ENCODE data around the gene GPC3.

The GPC3 gene

GRCh38 chrX:133884430-133885394 is 100.7 kb downstream of the GPC3 start:
- DNase-seq (ENCODE audit: low read depth), result no peak

GRCh38 chrX:133881893-133882292 is 103.5 kb downstream of the GPC3 start:
- DNase-seq (ENCODE audit: low read depth), result no peak

GRCh38 chrX:133881007-133881406 is 104.4 kb downstream of the GPC3 start:
- DNase-seq (ENCODE audit: low read depth), result no peak

- no peak for DNase-seq (ENCODE audit: low read depth)
These were observed 105.4 kb downstream of the GPC3 start for GRCh38 chrX:133880032-133880443.

- no peak for DNase-seq (ENCODE audit: low read depth)
These were observed 106.7 kb downstream of the GPC3 start for GRCh38 chrX:133878710-133879109.

DNA sequence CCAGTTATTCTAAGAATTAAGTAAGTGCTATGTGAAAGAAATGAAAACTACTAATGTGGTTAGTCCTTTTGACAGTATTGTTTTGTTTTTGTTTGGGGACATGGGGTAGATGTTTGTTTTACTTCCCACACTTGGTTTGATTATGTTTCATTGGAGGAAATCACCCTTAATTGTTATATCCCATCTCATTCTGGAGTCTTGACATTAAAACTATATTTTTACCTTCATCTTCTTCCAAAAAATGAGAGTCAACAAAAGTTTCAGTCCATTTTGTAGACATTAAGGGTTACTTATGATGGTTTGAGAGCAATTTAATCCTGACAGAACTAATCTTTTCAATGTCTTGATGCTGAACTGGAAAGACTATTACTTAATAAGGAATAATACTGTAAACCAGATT is 108.7 kb downstream of the GPC3 start:
- no peak for DNase-seq (ENCODE audit: low read depth)

GRCh38 chrX:133869270-133869669 is 116.1 kb downstream of the GPC3 start:
- no peak for DNase-seq (ENCODE audit: low read depth)

DNA sequence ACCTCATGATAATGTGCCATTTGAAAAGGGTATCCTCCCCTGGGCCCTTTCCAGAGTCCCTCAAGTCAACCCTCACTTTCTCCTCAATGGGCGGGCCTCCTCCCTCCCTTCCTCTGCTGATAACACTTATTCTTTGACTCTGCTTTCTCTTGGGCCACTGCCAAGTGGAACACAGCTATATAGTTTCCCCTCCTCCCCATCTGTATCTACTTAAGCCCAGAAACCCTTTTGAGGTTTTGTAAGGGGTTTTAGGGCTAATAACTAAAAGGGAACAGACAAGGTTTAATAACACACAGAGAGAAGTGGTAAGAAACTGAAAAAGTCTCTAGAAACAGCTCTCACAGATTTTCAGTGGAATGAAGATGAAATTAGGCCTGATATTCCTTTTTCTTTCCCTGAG is 116.7 kb downstream of the GPC3 start:
- no peak for DNase-seq (ENCODE audit: low read depth)

DNA sequence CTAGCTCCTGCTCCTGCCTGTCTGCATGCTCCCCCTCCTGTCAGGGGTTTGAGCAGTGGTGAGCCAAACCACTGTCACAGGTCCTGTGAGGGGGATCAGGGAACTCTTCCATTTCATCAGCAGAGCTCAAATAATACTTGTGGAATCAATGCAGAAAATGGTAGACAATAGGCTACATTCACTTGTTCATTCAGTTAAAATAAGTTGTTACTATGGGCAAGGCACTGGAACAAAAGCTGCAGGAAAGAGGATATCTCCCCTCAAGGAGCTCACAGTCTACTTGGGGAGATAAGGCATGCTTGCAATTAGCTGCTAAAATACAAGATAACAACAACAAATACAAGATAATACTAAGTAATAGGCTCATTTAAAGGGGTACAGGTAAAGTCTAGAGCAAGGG is 117.1 kb downstream of the GPC3 start:
- no peak for DNase-seq (ENCODE audit: low read depth)

DNA sequence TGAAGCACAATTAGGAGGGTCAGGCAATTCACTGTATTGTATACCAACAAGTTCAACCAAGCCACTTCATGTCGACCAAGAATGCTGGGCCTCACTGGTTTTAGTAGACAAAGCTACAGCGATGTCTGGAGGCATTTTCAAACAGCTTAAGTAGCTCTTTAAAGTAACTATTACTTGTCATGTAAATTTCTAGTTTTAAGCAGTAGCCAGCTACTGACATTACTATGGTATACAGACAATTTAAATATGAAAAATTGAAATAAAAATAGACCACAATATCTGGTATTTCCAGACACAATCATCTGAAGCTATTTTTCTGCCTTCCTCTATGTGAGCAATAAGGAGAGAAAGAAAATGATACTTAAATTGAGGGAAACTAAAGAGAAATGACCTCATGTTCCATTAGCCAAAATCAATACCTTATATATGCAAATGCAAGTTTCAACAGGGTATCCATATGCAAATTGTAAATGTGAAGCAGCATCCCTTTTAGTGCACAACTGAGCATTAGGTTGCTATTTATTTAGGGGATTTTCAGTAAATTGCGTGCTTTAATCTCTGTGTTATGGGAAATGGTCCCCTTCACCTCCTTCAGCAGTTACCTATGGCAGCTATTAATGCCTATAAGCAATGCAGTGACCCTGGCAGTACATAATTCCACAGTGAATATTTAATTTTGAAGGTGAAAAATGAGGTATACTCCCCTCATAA is 119.5 kb downstream of the GPC3 start:
- DNase-seq (ENCODE audit: low read depth), result no peak

DNA sequence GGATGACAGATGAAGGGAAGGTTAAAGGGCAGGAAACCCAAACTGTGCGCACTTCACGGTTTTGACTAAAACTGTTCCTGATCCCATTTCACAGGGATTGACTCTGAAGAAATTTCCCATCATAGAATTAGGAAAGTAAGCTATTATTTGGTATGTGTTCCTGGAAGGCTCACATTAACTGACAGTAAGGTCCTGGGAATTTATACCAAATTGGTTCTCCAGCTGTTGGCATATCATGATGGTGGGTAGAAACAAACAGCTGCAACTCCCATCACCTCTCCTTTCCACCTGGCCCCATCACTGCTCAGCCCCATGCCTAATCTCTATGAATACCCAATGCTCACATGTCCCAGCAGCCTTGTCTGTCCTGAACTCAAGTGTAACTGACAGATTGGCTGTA is 121.2 kb downstream of the GPC3 start:
- no peak for DNase-seq (ENCODE audit: low read depth)

DNA sequence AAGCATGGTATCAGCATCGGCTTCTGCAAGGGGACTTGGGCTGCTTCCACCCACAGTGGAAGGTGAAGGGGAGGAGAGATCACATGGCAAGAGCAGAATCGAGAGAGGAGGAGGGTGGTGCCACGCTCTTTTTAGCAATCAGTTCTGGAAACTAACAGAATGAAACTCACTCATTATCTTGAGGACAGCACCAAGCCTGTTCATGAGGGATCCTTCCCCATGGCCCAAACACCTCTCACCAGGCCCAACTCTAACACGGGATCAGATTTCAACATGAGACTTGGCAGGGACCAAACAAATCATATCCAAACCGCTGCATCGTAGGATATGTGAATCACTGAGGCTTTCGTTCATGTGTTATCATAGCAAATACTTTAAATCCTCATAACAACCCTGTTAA is 125.5 kb downstream of the GPC3 start:
- DNase-seq (ENCODE audit: low read depth), result no peak

DNA sequence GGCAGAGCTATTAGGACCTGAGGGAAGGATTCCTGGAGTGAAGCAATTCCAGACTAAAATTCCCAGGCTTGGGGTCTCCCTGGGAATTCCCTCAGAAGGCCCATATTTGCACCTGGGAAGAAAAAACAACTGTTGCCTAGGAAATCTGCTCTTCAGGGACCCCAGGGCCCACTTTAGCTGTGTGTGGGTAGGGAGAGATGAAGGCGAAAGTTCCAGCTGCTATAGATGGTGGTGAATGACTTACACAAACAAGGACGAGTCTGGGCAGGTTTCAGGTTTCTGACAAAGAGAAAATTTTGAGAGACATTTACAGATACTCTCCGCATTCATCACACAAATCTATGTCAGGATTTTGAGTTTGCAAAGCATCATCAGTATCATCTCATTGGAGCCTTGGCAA is 126.1 kb downstream of the GPC3 start:
- no peak for DNase-seq (ENCODE audit: low read depth)

DNA sequence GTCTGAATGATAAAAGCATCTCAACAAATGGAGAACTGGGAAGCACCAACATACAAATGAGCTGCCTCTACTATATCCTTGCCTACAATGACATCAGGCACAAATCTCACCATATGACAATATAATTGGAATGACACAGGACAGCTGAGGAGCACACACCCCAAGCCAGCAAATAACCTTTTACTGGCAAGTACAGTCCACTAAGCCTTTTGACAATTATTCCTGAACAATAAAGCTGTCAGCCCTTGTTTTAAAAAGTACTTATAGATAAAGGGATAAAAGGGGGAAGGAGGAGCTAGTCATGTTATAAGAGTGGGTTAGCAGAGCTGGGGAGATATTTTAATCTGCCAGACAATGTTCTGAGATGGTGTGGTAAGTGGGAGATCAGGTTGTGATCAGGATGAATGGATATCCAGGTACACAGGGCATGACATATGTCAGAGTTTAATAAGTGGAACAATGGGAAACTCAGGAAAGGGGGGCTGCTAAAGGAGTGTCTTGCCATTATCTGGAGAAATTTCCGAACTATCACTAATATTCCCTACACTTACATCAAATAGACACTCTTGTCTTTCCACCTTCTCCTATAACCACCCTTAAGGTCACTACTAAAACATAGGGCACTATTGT is 127.6 kb downstream of the GPC3 start:
- DNase-seq (ENCODE audit: low read depth), result no peak

- DNase-seq (ENCODE audit: low read depth), result no peak
These were observed 128.6 kb downstream of the GPC3 start for GRCh38 chrX:133856819-133857218.

DNA sequence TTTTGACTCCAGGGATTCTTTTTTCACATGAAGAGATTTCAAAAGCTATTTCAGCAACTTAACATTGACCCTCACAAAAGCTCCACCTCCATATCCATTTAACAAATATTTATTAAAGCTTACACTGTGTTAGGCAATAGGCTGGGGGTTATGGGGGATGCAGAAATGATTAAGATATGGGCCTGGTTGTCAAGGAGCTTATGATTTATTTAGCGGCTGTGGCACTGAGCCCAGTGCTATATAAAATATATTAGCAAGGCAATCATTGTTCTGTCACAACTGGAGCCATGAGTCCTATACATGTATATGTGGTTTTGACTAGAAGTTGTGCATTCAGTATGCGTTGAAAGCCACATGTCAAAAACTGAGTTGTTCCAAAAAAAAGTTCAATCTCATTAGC is 131.1 kb downstream of the GPC3 start:
- DNase-seq (ENCODE audit: low read depth), result no peak

- no peak for DNase-seq (ENCODE audit: low read depth)
These were observed 132.5 kb downstream of the GPC3 start for GRCh38 chrX:133852837-133853356.

- DNase-seq (ENCODE audit: low read depth), result no peak
These were observed 133.0 kb downstream of the GPC3 start for GRCh38 chrX:133852401-133852800.

DNA sequence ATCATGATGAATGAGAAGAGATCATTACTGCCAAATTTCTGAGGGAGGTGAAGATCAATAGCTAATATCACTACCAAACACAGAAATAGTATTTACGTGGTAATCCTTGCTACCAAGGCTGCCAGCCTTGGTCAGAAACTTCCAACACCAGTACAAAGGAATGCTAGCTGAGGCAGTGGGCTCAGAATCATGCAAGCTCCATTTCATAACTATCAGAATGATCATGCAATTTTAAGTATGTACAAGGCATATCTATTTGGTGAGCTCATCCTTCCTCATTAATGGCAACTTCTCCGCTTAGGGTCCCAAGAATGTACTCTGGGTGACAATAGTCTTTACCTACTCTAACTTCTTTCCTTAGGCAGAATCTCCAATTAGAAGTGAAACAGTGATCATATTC is 135.0 kb downstream of the GPC3 start:
- DNase-seq (ENCODE audit: low read depth), result no peak

GRCh38 chrX:133849676-133850075 is 135.7 kb downstream of the GPC3 start:
- DNase-seq (ENCODE audit: low read depth), result no peak

DNA sequence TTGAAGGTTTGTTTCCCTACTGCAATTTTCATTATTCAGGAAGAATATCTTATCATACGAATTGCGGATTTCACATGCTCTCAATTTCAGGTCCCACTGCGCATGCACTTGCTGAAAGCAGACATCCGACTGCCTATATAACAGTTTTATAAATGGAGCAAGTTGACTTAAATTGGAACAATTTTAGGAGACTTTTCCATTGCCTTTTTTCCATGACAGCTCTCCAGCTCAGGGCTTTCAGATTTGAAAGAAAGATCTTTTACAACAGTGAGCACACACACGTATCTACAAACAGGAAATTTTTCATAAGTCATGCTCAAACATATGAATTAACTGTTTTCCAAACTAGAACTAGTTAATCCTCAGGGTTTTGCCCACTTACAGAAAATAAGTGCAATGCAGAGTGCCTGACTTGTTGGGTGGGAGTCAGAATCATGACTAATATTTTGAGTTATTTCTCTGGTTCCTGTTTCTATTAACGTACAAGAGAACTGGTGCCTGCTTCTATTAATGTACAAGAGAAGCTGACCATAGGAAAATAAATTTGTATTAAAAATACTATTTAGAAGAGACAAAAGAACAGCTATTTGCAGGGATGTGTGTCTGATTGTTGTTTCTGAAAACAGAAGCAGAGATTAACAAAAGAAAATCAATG is 137.9 kb downstream of the GPC3 start:
- DNase-seq (ENCODE audit: low read depth), result no peak

GRCh38 chrX:133846311-133846710 is 139.1 kb downstream of the GPC3 start:
- no peak for DNase-seq (ENCODE audit: low read depth)
